GM21360 (cell line): Measurements from ENCODE around the gene MGAT5B.

ENCODE experiments used
- ATAC-seq: cut with Tn5 transposase; IDR thresholded peaks from one replicate; pipeline ENCODE4 v1.9.1; 2021; ENCODE audit warnings: mild to moderate bottlenecking, moderate library complexity; ENCODE audit not compliant: unreplicated experiment

Gene MGAT5B

DNA sequence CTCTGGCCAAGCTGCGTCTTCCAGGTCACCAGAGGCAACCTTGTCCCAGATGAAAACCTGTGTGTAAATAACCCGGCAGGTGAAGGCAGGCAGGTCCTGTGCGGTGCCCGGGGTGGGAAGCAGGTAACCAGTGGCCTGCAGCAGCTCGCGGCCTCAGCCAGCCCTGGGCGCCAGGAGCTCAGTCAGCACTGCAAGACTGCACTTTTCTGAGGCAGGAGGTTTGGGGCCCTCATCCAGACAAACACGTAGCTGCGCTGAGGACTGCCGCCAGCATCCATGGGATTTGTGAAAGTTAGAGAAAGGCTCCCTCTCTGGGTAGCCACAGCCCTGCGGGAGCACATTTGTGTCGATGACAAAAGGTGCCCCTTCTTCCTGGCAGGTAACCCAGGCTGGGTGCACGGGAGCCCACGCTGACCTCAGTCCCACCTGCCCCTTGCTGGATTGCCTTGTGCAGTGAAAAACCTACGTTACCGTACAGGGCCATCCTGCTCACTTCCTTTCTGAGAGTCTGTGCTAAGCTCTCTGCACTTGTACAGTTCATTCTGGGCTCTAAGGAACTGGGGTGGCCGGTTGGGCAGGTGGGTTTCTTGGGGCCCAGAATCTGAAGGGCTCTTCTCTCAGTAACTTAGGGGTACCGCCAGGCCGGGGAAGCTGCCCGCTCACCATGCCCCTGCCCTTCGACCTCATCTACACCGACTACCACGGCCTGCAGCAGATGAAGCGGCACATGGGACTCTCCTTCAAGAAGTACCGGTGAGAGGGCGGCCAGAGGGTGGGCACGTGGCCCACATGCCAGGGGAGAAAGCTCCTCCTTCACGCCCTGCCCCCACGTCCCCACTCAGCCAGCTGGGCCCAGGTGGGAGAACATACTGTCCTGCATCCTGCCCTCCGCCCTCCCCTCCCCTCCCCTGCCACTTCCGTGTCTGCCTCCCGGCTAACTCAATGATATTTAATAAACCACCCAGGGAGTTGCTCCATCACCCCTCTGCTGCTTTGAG, 56.4 kb downstream of the MGAT5B start:
- no peak for ATAC-seq

DNA sequence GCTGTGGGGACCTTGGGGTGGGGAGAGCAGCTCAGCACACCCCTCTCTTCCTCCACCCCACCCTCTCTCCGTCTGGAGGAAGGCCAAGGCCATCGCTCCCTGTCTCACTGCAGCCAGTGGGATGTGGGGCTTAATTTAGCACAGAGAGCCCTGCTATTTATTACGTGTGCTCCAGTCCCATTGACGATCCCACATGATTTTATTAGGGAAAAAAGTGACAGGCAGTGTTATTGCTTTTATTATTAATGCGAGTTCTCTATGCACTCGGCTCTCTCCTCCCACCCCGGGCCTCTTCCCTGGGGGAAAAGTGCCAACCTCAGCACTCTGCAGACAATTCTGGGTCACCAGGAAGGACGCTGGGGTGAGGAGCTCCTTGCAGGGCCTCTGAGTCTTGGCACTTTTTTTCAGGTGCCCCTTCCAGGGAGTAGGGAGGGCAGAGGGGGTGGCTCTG, 57.3 kb downstream of the MGAT5B start:
- no peak for ATAC-seq

DNA sequence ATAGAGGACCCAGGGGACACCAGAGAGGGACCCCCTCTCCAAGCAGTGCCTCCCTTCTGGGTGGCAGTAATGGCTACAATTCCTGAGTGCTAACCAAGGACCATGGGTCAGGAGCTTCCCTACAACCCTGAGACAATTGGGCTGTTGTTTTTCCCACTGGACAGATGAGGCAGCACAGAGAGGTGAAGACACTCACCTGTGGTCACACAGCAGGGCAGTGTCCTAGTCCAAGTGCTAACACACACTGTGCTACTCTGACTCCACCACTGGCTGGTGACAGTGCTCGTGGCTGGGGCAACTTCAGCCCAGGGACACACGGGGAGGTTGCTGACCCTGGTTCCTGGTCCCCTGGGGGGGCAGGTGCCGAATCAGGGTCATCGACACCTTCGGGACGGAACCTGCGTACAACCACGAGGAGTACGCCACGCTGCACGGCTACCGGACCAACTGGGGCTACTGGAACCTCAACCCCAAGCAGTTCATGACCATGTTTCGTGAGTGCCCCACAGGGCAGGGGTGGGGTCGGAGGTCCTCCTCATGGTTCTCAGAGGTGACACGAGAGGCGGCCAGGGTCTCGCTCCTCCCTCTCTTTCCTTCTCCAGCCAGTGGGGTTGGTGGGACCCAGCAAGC, 58.1 kb downstream of the MGAT5B start:
- no peak for ATAC-seq

DNA sequence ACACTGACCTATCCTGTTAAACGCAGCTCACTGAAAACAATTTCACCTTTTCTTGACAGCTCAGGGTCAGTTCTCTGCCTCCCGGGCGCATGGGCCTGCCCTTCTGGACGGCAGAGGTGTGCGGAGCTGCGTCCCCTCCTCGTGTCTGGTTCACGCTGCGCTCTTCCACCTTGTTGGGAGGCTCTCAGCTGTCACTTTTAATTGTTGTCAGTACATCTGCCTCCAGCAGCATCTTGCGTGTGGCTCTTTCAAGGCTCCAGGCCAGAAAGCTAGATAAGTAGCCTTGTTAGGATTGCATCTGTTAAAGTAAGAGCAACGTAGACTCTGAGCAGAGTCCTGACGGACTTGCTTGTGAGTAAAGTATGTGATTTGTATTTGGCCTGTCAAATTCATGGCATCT, 59.4 kb downstream of the MGAT5B start:
- no peak for ATAC-seq

DNA sequence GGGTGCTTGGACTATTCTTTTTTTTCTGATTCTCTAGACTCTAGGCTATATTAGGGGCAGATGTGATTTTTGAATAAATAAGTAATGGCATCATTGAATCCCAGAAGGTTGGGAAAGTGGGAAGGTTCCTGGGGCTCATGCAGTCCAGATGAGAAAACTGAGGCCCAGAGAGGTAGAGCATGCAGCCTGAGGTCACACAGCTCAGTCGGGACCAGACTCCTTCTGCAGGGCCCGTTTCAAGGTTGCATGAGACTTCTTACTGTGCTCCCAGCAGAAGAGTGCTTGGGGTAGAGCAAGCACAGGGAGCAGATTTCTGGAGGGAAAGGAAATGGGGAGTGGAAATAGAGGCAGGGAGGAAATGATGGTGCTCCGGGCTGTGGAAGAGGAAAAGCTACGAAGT, 59.8 kb downstream of the MGAT5B start:
- no peak for ATAC-seq

DNA sequence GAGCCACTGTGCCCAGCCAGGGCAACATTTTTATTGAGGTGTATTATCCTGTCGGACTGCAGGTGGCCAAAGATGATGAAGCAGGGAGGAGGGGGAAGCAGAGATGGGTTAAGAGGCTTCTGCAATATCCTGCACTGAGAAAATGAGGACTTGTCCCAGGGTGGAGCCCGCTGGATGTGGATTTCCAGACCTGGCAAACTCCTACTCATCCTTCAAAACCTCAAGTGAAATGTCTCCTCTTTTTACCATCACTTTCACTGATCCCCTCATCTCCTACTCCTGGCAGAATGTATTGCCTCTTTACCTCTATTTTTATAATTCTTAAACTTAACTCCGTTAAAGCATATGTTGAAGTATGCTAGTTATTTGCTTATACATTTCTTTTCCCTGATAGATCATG, 60.9 kb downstream of the MGAT5B start:
- ATAC-seq: no peak

DNA sequence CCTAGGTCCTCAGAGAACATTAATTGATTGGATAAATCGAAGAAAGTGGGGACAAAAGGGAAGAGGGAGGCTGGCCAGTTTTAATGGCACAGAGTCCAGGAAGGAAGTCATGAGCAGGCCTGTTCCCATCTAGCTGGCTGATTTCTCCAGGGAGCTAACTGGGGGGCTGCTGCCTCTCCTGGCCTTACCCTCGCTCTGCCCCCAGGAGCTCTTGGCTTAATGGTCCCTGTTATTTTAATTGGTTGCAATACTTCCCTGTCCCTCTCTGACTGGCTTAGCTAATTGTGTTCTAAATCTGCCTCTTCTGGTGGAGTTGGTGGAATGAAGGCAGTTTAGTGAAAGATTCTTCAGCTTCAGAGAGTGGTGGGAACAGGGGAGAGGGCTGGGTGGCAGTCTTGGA, 61.4 kb downstream of the MGAT5B start:
- no peak for ATAC-seq

DNA sequence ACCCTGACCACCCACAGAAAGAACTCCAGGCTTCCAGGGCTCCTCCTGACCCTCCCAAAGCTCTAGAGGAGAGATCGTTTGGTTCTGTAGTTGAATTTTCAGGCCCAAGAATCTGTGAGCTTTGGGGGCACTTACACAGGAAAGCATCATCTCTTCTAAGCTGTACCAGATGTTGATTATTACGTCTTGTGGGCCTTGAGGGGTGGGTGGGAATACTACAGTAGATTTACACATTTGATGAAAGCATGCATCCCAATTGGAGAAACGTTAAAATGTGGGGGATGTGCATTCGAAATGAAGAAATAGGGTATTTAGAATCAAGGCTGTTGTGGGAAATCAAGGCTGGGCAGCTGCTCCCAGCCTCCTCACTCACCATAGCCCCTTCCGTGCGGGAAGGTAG, 61.9 kb downstream of the MGAT5B start:
- ATAC-seq: no peak

DNA sequence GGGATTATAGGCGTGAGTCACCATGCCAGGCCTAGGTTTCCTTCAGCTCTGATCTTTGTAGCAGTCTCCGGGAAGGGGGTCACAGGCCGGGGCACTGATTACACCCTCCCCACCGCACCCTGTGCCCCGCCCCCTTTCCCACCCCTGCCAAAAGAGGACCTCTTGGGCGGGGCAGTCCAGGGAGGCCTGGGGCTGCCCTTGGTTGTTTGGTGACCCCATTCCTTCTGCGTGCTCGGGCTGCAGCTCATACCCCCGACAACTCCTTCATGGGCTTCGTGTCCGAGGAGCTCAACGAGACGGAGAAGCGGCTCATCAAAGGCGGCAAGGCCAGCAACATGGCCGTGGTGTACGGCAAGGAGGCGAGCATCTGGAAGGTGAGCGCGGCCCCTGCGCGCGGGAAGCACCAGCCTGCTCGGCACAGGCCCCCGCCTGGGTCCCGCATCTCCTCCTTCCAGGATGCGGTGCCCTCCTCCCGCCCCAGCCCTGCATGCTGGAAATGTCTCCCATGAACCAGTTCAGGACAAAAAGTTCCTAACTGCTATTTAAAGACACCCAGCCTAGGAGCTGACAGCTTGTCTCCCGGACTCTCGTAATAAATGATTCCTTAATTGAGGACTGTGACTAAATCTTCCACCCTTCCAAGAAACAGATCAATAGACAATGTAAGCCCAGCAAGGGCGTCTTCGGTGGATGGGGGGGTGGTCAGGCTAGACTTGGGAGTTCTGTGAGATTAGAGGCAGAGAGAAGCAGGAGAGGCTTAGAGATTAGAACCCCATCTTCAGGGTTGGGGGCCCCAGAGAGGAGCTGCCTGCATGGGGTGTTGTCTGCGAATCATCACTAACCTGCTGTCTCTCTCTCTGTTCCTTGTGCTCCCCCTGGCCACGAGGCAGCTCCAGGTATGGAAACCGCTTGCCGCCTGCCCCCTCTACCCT, 64.5 kb downstream of the MGAT5B start:
- no peak for ATAC-seq

DNA sequence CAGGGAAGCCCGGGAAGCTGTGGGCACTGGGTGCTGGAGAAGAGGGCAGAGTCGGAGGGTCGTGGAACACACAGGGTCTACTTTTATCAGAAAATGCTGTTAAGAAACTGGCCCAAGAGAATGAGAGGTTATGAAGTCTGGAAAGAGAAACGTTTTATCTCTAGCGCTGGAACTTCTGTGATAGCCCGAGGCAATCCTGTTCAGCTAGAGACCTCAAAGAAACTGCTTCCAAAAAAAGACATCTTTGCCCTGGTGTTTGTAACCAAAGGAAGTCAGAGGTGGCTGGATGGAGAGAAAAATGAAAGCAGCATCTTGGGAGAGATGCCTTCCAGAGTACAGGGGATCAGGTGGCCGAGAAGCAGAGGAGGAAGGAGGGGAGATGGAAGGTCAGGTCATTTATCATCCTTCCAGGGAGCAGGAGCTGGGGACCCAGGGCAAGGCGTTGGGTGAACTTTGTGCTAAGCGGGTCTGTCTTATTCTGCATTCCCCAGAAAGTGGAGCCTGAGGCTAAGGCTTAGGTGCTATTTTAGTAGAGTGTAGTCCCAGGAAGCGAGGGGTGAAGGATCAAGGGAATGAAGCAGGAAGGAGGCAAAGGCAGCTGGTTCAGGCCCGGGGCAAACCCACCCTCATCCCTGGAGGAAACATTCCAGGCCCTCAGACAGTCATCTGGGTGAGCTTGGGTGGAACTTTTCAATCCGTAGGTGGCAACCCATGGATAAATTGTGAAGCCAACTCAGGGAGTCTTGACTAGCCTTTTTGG, 66.5 kb downstream of the MGAT5B start:
- ATAC-seq: no peak

DNA sequence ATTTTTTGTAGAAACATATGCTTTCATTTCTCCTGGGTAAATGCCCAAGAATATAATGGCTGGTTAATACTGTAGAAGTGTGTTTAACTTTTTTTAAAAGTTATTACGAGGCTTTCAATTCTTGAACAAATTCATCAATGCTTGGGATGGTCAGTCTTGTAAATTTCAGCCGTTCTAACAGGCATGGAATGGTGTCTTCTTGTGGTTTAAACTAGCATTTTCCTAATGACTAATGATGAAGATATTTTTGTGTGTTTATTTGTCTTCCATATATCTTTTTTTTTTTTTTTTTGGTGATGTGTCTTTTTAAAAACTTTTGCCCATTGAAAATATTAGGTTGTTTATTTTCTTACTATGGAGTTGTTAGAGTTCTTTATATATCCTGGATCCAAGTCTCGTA, 67.1 kb downstream of the MGAT5B start:
- no peak for ATAC-seq

DNA sequence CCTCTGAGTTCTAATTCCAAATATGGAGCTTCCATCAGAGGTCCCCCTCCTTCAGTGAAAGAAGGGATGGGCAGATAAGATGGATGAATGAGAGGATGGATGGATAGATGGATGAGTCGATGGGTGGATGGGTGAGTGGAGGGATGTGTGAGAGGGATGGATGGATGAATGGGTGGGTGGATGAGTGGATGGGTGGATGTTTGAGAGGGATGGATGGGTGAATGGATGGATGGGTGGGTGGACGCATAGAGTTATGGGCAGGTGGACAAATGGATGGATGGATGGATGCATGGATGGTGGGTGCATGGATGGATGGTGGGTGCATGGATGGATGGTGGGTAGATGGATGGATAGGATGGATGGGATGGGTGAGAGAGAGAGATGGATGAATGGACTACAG, 69.0 kb downstream of the MGAT5B start:
- no peak for ATAC-seq

DNA sequence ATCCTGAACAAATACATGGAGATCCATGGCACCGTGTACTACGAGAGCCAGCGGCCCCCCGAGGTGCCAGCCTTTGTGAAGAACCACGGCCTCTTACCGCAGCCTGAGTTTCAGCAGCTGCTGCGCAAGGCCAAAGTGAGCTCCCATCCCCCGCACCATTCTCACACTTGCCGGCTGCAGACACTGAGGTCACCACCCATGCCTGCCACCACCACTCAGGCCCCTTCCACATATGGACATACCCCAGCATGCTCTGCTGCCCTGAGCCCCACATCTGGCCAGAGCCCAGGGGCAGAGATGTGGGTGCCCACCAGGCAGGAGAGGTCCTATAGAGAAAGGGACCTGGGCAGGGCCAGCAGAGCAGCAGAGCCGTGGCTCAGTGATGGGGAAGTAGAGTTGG, 69.8 kb downstream of the MGAT5B start:
- ATAC-seq: no peak

DNA sequence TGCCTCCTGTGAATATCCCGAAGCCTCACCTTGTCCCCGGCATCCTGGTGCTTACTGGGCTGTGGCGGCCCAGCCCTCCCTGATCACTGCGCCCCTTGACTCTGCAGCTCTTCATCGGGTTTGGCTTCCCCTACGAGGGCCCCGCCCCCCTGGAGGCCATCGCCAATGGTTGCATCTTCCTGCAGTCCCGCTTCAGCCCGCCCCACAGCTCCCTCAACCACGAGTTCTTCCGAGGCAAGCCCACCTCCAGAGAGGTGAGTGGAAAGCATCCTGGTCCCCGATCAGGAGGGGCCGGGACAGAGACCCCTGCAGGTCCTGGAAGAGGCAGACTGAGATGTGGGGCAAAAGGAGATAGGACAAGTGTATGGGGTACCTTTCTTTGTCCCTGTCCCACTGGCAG, 72.1 kb downstream of the MGAT5B start:
- ATAC-seq: no peak

DNA sequence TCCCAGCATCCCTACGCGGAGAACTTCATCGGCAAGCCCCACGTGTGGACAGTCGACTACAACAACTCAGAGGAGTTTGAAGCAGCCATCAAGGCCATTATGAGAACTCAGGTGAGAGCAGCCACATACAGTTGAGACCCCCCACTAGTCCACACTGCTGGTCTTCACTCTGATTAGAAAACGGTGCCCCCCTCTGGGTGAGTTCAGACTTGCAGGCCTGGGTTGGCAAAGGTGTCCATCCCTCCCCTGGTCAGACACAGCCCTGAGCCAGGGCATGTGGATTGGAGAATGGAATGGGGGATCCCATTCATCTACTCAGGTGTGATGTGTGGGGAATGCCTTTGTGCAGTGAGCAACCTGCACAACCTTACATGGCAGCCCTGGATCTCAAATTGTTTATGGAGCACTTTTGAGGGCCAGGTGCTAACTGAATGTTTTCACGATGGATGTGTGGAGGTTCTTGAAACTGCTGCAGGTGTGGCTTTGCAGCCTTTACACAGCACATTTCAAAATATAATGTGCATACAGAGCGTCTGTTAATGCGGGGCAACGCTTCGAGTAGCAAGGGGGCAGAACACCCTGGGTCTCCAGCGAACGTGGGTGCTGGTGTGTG, 72.6 kb downstream of the MGAT5B start:
- ATAC-seq: no peak

DNA sequence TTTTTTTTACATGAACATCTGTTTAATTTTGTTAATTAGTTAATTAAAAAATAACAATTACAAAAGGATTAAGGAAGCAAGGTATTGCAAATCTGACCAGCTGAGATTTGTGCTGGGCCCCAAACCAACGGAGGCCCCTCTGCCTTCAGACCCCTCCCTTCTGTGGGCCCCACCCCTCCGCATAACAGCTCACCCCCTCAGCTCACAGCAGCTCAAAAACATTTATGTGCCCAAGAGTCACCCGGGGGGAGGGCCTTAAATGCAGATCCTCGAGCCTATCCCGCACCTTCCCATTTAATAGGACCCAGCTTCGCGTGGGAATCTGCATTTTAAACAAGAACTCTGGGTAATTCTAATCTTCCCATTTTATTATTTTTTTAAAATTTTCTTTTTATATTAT, 75.0 kb downstream of the MGAT5B start:
- no peak for ATAC-seq

DNA sequence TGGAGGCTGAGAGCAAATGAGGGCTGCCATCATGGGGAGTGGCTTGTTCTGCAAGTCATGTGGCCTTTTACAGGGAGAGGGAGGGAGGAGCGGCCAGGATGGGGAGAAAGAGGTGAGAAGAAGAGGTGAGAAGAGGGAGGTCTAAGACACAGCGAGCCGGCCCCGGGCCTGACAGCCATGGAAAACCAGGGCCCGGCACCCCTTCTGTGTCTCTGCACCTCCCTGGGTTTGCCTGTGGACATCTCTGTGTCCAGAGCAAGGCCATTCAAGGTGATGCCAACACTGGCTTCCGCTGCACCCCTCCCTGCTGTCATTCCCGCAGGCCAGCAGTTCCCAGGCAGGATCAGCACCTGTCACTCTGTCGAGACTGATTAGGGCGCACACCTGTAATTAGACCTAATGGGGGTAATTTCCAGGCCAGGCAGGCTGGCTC, 75.6 kb downstream of the MGAT5B start:
- ATAC-seq: no peak

DNA sequence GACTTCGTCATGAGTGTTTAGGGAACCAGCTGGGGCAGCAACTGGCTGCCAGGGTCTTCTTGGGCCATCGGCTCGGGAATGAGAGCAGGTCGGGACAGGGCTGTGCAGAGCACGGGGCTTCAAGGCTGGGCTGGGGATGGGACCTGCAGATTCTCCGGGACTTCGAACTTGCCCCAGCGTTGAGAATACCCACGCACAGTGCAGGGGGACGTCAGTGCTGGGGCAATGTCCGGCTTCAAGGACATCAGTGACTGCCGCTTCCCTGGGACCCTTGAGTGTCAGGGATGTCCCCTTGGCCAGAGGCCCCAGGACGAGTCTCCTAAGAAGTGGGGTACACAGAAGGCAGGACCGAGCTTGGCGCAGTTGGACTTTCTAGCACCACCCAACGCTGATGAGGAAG, 76.3 kb downstream of the MGAT5B start:
- no peak for ATAC-seq

DNA sequence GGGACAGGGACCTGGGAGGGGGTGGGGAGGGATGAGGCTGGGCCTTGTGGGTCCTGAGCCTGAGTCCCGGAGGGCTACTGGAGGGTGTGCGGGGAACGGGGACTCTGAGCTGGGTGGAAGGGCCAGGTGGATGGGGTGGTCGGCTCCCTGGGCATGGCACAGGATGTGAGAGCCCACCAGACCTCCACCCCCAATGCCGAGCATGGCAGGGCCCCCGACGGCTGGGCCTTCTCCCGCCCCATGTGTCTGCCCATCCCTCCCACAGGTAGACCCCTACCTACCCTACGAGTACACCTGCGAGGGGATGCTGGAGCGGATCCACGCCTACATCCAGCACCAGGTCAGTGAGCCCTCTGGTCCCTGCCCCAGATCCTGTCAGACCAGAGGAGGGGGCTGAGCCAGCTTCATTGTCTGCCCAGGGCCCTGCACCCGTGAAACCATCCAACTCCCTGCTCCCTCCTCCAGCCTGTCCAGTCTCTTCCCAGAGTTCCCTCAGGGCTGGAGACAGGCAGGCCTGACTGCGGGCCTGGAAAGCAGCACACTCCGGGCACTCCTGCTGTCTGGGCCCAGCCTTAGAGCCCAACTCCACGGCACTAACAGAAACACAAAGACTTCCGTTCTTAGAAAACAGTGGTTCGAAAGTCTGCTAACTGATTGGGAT, 78.0 kb downstream of the MGAT5B start:
- ATAC-seq: no peak

DNA sequence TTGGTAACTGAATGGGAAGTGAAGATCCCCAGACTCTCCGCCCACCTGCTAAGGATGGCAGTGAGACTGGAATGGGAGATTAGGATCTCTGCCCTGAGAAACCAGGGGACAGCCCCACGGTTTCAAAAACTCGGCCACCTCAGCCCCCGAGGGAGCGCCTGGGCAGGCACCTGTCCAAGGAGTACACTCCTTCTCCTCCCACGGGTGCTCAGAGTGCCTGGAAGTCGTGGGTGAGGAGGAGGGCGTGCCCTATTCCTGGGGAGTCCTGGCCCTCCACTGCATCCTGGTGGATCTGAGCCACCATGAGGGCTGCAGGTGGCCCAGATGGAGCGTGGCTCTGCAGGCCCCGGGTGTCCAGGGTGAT, 78.5 kb downstream of the MGAT5B start:
- ATAC-seq: no peak
